ENCODE measurements around the gene OAT.

Gene OAT

GRCh38 chr10:124353896-124354295 is 64.8 kb downstream of the OAT start:
- DNase-seq (ENCODE audit: low spot score) = no peak

GRCh38 chr10:124353091-124353815 is 65.5 kb downstream of the OAT start:
- no peak for DNase-seq (ENCODE audit: low spot score)

GRCh38 chr10:124351481-124352220 is 67.1 kb downstream of the OAT start:
- no peak for DNase-seq (ENCODE audit: low spot score)

- DNase-seq (ENCODE audit: low spot score) = no peak
These were observed 67.9 kb downstream of the OAT start for GRCh38 chr10:124350806-124351205.

GRCh38 chr10:124349996-124350280 is 68.8 kb downstream of the OAT start:
- DNase-seq (ENCODE audit: low spot score) = no peak

GRCh38 chr10:124349231-124349995 is 69.3 kb downstream of the OAT start:
- DNase-seq (ENCODE audit: low spot score) = no peak

- no peak for DNase-seq (ENCODE audit: low spot score)
These were observed 69.9 kb downstream of the OAT start for GRCh38 chr10:124348801-124349200.

- DNase-seq (ENCODE audit: low spot score) = no peak
These were observed 70.8 kb downstream of the OAT start for GRCh38 chr10:124347956-124348355.
